Measurements from ENCODE around the gene CNTN4.
"Not testable (repeated sequence)": the region's sequence is repeated elsewhere in the genome, so short reads cannot be mapped to it uniquely, and the experiment has no call there.

CNTN4 gene

DNA sequence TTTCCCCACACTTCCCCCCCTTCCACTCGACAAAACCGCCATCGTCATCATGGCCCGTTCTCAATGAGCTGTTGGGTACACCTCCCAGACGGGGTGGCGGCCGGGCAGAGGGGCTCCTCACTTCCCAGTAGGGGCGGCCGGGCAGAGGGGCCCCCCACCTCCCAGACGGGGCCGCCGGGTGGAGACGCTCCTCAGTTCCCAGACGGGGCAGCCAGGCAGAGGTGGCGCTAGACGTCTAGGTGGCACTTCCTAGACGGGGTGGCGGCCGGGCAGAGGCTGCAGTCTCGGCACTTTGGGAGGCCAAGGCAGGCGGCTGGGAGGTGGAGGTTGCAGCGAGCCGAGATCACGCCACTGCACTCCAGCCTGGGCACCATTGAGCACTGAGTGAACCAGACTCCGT lies 818.0 kb downstream of the CNTN4 start:
- not testable (repeated sequence) for DNase-seq (ENCODE audit: low spot score)

DNA sequence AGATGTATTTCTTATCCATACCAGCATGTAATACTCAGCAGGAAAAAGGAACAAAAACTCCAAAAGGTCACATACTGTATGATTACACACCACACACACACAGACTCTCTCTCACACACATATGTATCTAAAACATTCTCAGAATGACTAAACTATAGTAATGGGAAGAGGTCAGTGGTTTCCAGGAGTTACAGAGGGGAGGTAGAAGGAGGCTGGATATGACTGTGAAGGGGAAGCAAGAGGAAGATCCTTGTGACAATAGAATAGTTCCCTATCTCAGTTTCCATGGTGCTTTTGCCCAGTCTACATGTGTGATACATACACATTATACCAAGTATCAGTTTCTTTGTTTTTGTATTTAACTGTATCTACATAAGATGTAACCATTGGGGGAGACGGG lies 821.4 kb downstream of the CNTN4 start:
- no peak for DNase-seq (ENCODE audit: low spot score)

DNA sequence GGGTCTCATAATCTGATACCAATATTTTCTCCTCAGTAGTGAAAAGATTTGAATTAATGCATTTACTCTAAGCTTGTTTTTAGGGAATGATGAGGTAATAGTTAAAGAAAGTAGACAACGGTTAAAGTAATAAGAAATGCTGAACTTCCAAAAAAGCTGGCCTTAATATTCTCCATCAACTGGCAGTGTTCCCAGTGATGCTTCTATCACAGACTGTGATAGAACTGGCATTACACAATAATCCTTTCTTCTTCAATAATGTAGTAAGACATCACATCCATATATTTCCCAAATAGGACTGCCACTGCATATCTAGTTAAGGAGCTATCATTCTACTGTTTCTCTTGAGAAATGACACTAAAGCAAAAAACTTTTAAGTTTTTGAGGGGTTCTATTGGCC lies 822.8 kb downstream of the CNTN4 start:
- DNase-seq (ENCODE audit: low spot score), result no peak

DNA sequence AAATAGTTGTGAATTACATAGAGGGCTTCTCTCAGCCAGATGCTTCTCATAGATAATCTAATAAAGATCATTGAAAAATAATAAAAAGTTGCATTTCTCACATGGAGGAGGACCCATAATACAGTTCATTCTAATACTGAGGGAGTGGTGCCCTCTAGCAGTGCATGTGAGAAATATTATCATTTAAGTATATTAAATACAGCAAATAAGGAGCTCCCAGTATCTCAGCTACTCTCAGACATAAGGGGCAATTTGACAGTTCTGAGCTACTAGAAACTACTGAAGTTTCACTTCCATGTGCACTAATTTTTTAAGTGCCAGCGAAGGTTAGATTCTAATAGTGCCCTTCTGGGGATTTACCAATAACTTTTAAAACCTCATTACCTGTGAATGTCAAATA lies 823.2 kb downstream of the CNTN4 start:
- peak; percentile 18 for DNase-seq (ENCODE audit: low spot score)

DNA sequence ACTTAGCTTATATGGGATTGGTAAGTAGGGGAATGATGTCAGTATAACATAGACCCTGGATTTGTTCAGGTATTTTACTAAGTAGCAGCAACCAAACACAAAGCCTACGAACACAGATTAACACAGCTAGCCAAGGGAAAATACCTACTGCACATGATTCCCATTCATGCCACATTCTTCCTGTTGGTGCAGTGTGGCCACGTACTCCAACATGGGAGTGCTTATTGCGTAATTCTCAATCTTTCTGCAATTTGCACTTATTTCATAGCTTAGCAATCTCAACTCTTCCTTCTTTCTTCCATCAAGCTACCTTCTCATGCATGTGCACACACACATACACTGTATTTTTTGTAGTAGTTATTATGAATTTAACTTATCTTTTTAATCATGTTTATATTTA lies 824.7 kb downstream of the CNTN4 start:
- DNase-seq (ENCODE audit: low spot score), result peak; percentile 3

DNA sequence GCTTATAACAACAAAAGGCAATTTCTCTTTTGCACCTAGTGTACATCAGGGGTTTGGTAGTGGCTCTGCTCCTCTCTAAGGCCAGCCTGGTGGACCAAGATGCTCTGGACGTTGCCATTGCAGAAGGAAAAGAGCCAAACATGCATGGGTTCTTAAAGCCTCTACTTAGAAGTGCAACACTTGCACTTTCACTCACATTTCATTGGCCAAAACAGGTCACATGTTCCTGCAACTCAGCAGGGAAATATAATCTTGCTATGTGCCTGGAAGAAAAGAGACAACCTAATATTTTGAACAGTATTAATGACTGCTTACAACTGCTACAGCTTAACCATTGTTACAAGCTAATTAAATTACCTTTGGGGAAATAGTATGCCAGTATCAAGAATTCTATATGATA lies 828.6 kb downstream of the CNTN4 start:
- no peak for DNase-seq (ENCODE audit: low spot score)

DNA sequence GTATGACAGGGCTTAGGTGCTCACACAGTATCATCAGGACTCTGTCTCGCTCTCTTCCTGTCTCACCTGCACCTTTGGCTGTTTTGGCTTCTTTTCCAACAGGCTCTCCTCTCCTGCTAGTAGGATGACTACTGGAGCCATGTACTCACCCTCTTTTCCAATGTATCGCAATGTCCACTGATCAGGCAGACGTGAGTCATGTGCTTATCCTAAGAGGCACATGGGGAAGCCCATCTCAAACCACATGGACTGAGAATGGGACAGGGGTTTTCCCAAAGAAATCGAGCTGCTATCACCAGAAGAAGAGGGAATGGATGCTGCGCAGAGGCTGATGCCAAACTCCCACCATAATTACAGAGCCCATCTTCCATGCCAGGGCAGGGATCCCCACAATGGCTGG lies 830.9 kb downstream of the CNTN4 start:
- DNase-seq (ENCODE audit: low spot score), result no peak

DNA sequence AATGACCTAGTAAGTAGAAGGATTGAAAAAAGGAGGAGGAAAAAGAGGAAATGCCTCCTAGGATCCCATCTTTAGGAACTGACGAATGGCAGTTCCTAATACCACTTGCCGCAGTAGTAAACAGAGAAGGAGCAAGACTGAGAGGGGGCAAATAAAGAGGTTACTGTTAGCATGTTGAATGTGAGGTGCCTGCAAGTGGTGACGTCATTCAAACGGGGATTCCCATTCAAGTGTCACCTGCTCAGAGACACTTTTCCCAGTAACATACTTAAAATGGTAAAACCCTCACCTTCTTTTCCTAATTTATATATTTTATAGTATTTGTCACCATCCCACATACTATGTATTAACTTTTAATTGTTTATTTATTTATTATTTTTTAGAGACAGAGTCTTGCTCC lies 832.6 kb downstream of the CNTN4 start:
- DNase-seq (ENCODE audit: low spot score), result no peak

DNA sequence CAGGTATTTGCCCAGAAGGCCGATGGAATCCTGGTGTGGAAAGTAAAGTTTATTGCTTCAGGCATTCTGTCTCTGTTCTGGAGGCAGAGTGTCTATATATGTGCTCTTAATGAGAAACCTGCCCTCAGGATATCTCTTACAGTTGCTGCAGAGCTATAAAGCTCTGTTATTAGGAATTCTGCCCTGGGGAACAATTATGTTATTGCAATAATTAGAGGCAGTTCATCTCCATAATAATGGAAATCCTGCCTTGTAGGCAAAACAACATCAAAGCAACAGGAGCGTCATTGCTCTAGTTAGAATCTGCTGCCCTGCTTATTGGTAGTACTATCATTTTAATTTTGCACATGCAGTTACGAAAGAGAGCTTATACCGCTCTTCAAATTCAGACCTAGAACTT lies 835.9 kb downstream of the CNTN4 start:
- DNase-seq (ENCODE audit: low spot score), result no peak

DNA sequence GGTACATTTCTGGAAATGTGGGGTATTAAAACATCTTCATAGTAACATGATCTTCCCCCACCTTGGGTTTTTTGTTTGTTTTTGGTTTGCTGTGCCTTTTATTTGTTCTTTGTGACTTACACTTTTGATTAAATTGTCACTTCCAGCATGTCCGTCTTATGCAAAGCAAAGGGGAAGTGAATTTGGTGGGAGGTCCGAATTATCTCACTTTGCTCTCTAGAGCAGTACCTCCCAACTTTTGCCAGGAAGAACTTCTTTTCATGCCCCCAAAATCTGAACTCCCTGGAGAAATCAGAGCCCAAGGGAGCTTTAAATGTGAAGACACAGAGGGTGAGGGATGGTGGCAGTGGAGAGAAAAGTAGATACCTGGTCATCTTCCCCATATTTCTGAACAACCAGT lies 838.4 kb downstream of the CNTN4 start:
- no peak for DNase-seq (ENCODE audit: low spot score)

DNA sequence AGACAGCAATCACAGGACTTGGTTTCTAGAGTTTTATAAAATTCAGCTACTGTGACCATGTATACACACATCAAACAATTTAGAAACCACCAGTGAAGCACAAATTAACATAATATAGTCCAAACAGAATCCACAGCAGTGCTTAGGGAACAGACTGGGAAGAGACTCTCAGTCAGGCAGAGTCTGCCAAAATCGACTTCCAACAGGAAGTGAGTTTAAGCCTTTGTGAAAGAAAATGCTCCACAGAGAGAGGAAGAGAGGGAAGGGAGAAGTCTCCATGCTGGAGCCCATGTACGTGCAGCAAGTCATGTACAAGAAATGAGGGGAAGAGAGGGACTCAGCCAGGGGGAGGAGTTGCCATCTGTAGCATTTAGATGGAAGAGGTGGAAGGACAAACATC lies 838.9 kb downstream of the CNTN4 start:
- DNase-seq (ENCODE audit: low spot score), result no peak

DNA sequence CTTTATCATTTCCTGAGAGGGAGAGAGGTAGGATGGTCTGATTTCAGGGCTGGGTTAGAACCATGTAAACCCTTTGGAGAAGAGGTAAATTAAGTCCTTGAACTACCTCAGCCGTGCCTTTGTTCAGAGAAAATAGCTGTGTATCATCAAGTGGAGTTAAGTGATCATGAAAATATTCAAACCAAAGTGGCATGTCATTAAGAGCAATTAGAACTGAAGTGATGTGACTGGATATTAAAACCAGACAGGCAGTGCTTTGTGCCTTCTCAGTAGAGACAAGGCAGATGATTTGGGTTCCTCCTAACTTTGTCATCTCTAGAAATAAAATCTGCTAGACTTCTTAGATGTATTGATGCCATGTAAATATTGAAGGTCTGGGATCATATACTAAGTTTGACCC lies 840.0 kb downstream of the CNTN4 start:
- DNase-seq (ENCODE audit: low spot score), result no peak

DNA sequence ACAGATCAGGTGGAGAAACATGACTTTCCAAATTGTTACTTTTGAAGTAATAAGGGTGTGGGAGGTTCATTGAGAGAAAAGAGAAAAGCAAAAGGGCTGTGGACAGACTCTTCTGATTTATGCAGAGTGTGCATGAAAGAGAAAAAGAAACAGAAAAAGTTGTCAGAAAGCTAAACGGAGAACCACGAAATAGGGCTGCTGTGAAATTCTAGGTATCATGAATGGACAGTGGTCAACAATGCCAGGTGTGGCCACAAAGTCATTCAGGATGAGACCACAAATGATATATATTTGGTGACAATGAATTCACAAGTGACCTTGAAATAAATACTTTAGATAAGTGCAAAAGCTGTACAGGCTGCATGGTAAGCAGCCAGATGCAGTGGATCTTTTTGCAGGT lies 841.4 kb downstream of the CNTN4 start:
- no peak for DNase-seq (ENCODE audit: low spot score)

DNA sequence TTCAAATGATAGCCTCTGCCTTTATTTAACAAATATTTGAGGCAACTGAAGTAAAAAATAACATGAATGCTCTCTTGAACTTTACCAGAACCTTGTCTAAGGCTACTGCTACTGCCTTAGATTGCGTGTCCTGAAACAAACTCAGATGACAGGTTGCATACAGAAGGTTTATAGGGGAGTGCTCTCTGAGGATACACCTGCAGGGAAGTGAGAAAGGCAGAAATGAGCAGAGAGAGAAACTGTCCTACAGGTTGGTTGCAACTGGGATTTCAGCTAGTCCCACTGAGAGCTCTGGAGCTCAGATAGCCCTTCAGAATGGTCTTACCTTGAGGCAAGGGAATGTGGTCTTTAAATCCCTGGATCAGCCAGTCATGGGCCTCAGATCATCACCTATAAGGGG lies 846.0 kb downstream of the CNTN4 start:
- no peak for DNase-seq (ENCODE audit: low spot score)

DNA sequence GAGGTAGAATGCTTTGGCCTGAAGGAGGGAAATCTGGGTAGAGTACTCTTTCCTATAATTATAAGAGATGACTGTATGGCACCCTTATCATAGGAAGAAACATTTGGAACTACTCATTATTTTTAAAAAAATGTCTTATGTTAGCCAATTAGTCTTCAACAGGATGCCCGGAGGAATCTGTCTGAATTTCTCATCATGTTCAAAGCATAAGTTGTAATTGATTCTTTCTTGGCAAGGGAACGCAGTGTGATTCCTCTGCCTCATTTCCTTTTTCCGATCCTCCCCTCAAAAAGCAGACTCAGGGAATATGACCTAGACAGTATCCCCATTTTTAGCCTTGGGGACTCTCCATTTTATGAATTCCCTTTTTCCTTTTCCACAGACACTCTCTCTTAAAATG lies 846.5 kb downstream of the CNTN4 start:
- no peak for DNase-seq (ENCODE audit: low spot score)

DNA sequence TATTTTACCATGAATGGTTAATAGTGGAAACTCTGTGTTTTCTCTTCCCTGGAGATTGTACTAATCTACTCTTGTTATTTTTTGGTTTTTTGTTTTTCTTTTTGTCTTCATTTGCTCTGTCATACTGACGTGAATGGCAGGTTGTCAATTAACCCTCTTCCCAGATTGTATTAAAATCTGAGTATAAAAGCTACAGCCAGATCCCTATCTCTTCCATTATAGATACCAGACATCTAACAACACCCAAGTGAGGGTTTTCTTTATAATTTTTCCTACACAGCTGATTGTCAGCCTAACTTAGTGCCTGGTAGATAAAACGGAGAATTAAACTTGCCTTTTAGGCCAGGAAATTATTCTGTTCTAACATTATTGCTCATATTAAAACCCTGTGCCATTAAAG lies 848.9 kb downstream of the CNTN4 start:
- DNase-seq (ENCODE audit: low spot score), result no peak

DNA sequence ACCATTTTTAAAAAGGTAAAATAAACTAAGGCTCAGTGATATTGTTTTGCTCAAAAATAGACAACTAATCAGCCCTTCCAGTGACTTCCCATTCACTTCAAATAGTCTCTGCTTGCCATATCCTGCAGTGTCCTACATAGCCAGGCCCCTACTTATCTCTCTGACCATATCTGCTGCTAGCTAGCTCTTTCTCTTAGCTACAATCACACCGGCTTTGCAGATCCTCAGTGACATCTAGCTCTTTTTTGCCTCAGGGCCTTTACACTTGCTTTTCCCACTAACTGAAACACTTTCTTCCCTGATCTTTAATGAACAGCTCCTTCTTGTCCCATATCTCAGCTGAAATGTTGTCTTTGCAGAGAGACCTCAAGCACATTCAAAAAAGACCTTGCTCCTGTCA lies 850.2 kb downstream of the CNTN4 start:
- DNase-seq (ENCODE audit: low spot score), result no peak

DNA sequence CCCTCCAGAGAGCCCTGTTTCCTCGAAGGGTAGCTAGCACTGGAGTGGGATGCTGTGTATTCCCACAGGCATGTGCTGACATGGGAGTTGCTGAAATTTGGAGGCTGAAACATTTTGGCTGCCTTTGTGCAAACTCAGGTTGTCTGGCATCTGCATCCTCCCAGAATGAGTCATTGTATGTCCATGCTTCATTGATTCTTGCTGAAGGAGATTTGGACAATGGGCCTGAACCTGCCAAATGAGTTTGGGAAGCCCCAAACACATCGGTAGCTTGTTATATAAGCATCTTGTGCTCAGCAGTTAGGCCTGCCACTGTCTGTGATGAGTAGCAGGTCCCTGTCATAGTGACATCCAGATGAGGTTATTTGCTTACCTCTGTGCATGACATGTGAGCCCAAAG lies 851.5 kb downstream of the CNTN4 start:
- no peak for DNase-seq (ENCODE audit: low spot score)

DNA sequence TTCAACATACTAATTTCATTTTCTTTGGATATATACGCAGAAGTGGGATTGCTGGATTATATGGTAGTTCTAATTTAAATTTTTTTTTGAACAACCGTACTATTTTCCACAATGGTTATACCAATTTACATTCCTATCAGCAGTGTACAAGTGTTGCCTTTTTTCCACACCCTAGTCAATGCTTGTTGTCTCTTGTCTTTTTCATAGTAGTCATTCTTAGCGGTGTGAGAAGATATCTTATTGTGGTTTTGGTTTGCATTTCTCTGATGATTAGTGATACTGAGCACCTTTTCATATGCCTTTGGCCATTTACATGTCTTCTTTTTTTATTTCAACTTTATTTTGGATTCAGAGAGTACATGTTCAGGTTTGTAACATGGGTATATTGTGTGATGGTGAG lies 858.4 kb downstream of the CNTN4 start:
- no peak for DNase-seq (ENCODE audit: low spot score)

DNA sequence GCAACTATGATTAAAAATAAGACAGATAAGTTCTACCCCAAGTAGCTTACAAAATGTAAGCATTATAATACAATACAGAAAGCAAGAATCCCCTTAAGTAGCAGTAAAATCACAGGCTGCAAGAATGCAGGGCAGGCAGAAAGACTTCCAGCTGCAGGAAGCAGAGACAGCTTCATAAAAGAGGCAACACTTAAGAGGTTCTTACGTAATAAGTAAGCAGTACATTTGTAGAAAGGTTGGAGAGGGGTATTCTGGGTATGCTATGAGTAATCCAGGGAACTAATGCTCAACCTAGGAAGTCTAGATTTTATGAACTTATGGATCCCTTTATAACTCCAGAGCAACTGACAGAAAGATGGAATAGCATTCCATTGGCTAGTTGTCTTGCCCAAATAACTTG lies 859.9 kb downstream of the CNTN4 start:
- DNase-seq (ENCODE audit: low spot score), result no peak

DNA sequence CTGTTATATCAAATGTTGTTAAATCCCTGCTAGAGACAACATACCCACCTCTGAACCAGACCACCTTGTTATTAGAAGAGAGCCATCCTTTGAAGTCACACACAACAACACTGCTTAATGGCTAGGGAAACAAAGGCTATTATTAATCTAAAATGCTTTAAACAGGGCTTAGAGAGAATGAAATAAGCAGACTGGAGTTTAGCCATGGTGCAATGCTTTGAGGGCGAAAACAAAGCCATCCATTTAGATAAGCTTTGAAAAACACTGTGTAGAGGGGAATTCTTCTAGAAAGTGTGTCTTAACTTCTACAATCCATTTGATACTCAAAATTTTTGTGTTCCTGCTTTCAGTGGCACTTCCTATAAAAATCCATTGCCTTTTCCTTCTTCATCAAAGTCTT lies 862.9 kb downstream of the CNTN4 start:
- DNase-seq (ENCODE audit: low spot score), result no peak

DNA sequence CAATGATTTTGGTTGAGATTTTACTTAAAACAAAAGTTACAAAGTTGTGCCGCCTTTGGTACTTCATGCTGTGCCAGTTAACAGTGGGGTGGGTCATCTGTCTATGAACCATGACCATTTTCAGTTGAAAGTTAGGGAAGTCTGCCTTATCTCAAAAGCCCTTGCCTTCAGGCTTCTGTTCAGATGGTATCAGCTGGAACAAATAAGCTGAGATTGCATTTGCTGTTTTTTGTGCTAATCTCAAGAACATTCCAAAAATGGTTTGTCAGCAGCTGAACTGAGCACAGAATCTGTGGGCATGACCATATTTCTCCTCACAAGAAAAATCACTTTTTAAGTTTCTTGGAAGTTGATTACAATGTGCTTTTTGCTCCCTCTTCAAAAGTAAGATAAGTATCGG lies 869.2 kb downstream of the CNTN4 start:
- no peak for DNase-seq (ENCODE audit: low spot score)

DNA sequence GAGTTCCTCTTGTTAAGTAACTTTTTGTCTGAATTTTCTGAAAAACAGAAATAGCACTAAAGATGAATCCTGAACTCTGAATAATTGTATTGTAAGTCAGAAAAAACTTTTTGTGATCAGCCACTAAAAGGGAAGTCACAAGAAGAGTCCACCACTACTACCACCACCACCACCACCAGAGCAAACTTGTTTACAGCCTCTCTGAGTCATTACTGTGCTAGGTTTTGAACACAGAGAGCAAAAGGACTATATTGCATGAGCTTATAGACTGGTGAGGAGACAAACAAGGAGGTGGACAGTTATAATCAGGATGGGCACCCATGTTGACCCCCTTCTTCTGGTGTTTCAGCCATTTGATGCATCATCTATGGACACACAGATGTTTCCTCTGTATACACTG lies 869.8 kb downstream of the CNTN4 start:
- no peak for DNase-seq (ENCODE audit: low spot score)

DNA sequence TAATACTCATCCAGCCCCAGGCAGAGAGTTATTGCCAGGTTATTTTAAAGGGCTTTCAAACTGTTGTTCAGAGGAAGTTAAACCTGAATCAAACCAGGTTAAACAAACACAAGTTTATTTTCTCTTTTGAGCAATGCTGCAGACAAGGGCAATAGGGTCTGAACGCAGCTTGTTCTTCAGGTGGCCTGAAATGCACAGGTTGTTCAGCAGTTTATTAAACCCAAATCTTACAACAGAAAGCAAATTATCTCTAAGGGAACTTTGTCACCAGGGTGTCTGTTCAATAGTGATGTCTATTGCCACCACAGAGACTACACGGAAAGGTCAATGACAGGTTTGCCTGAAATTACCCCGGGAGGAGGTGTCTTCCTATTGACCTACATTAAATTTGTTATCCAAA lies 877.5 kb downstream of the CNTN4 start:
- DNase-seq (ENCODE audit: low spot score), result no peak

DNA sequence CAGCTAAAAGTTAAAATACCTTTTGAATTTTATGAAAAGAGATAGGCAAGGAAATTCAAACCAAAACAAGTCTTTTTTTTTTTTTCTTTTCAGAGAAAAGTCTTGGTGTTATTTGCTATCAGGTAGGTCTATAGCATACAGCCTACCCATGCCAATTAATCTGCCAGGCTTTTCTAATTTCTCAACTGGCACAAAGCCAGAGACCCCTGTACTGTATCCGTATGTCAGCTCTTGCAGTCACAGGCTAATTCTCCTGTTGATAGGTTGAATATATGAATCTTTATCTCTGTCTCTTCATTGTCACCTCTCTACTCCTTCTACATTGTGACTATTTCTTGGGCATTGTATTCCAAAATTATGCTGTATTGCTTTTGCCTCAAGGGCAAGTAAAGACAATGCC lies 878.1 kb downstream of the CNTN4 start:
- DNase-seq (ENCODE audit: low spot score), result no peak

Measured in COLO829 (cell line).